PC-3 (cell line): ENCODE results near the gene NES. TPM values are rescaled to one million over a fixed set of nuclear protein-coding genes. Genes with fewer than 3 reads are reported as not detected.

Experiments used
- ATAC-seq: fragments of 200-7000 bp; cut with Tn5 transposase; 2 replicates; pipeline ENCODE4 v1.9.1; 2020; ENCODE audit warnings: mild to moderate bottlenecking, moderate library complexity
- BruUV-seq: library from RNA; stranded (reverse); fragments of 400-500 nt; replicated peaks from 2 replicates; lab custom pipeline; 2021; lab: Mats Ljungman, UMichigan
- CTCF ChIA-PET: fragments of 300-600 bp; sonication (Branson Sonifier 250); formaldehyde crosslinking; loops from one replicate; lab custom pipeline; 2022; ENCODE audit warnings: antibody characterized with exemption; lab: Charles Lee
- POLR2A ChIA-PET: fragments of 300-600 bp; sonication (Branson Sonifier 250); formaldehyde crosslinking; loops from one replicate; lab custom pipeline; 2022; ENCODE audit warnings: antibody characterized with exemption; ENCODE audit not compliant: unreplicated experiment; lab: Charles Lee
- DNase-seq: peaks from one replicate; pipeline ENCODE4 v3.0.0-alpha.2; 2015
- H2AFZ ChIP-seq: fragments of 300-600 bp; sonication (generic); 2 replicates; pipeline ENCODE4 v1.6.0; 2016; ENCODE audit warnings: antibody characterized with exemption, low read length
- H3F3A ChIP-seq: fragments of 300-600 bp; sonication (generic); one replicate; pipeline ENCODE4 v1.6.0; 2017; ENCODE audit warnings: antibody characterized with exemption, low read length, control low read depth, mild to moderate bottlenecking; ENCODE audit not compliant: unreplicated experiment
- H3K27ac ChIP-seq: fragments of 300-600 bp; sonication (generic); 2 replicates; pipeline ENCODE4 v1.5.1; 2016; ENCODE audit warnings: mild to moderate bottlenecking, low read length
- H3K27me3 ChIP-seq: fragments of 300-600 bp; sonication (generic); 2 replicates; pipeline ENCODE4 v1.6.1; 2016; ENCODE audit warnings: low read length, mixed read lengths
- H3K36me3 ChIP-seq: fragments of 300-600 bp; sonication (generic); 2 replicates; pipeline ENCODE4 v1.6.1; 2016; ENCODE audit warnings: low read depth, mixed run types, low read length, mixed read lengths
- H3K4me1 ChIP-seq: fragments of 300-600 bp; sonication (generic); 2 replicates; pipeline ENCODE4 v1.5.1; 2016; ENCODE audit warnings: low read length; ENCODE audit not compliant: insufficient read depth
- H3K4me2 ChIP-seq: fragments of 300-600 bp; sonication (generic); 2 replicates; pipeline ENCODE4 v1.6.0; 2016; ENCODE audit warnings: low read length
- H3K4me3 ChIP-seq: fragments of 300-600 bp; sonication (generic); 2 replicates; pipeline ENCODE4 v1.5.1; 2016; ENCODE audit warnings: mild to moderate bottlenecking, low read length, mixed read lengths
- H3K79me2 ChIP-seq: fragments of 300-600 bp; sonication (generic); 2 replicates; pipeline ENCODE4 v1.6.1; 2017; ENCODE audit warnings: low read length, mixed read lengths
- H3K9ac ChIP-seq: fragments of 300-600 bp; sonication (generic); 2 replicates; pipeline ENCODE4 v1.6.0; 2016; ENCODE audit warnings: mild to moderate bottlenecking, low read length
- H3K9me2 ChIP-seq: fragments of 300-600 bp; sonication (generic); replicated peaks from 2 replicates; pipeline ENCODE4 v1.6.1; 2016; ENCODE audit warnings: mixed run types, low read length, mixed read lengths
- H3K9me3 ChIP-seq: fragments of 300-600 bp; sonication (generic); 2 replicates; pipeline ENCODE4 v1.6.1; 2016; ENCODE audit warnings: low read length, mixed read lengths
- H4K20me1 ChIP-seq: fragments of 300-600 bp; sonication (generic); 2 replicates; pipeline ENCODE4 v1.6.1; 2016; ENCODE audit warnings: low read length, mixed read lengths
- EZH2 ChIP-seq: fragments of 300-600 bp; sonication (generic); IDR thresholded peaks from one replicate; pipeline ENCODE4 v1.6.1; 2017; ENCODE audit warnings: antibody characterized with exemption, mild to moderate bottlenecking, low read length; ENCODE audit not compliant: unreplicated experiment
- EZH2phosphoT487 ChIP-seq: fragments of 300-600 bp; sonication (generic); IDR thresholded peaks from 2 replicates; pipeline ENCODE4 v1.6.1; 2018; ENCODE audit warnings: mild to moderate bottlenecking, antibody characterized with exemption, low read length, borderline replicate concordance
- intact Hi-C: fragments of 100-400 bp; cut with micrococcal nuclease; formaldehyde crosslinking; loops from 2 replicates; pipeline ENCODE4 v1.9.0; 2023
- total RNA-seq: library from RNA; depleted of rRNA; stranded (reverse); fragments of >200 nt; gene quantifications from 2 replicates; pipeline ENCODE4 v1.2.3, GENCODE V29; 2014
- TF ChIP-seq, protein P1 (sequence below): fragments of 300-600 bp; sonication (generic); conservative IDR thresholded peaks from 2 replicates; pipeline ENCODE4 v1.5.1; 2017; ENCODE audit warnings: antibody characterized with exemption, low read depth, mild to moderate bottlenecking, low read length

Gene NES
- total RNA-seq, 1 experiment from 2014 or later: 58.2 TPM

- Histone ChIP-seq H3K27me3 (no peaks in the 10 kb centered on the region), H3K79me2 (peaks cover 17% of the 10 kb centered on the region), H2AFZ (no peak overlapping the region), H3K9ac (no peak overlapping the region), H3K4me2 (no peak overlapping the region), H4K20me1 (no peaks in the 10 kb centered on the region), H3F3A (no peaks in the 10 kb centered on the region), H3K36me3 (no peaks in the 10 kb centered on the region; the same call in 1 of the 2 replicates), H3K4me3 (no peak overlapping the region), H3K9me2 (no peaks in the 10 kb centered on the region), H3K27ac (no peak overlapping the region), H3K9me3 (no peaks in the 10 kb centered on the region), H3K4me1 (peaks cover 30% of the 10 kb centered on the region)
- intact Hi-C loops: no loop called here
- ATAC-seq (no peak), DNase-seq (no peak)
- ChIA-PET POLR2A (no interaction called here), CTCF (interaction anchor here (0.6 to 1.5 kb wide), 3 partner anchors 9 to 12 kb away, joined by 3 to 7 read pairs (median 6); no protein-coding TSS in a partner anchor)
- BruUV-seq: no TSS peak
- TF ChIP-seq EZH2phosphoT487: no peak
- no peak for TF ChIP-seq EZH2
- TF ChIP-seq, protein P1, sequence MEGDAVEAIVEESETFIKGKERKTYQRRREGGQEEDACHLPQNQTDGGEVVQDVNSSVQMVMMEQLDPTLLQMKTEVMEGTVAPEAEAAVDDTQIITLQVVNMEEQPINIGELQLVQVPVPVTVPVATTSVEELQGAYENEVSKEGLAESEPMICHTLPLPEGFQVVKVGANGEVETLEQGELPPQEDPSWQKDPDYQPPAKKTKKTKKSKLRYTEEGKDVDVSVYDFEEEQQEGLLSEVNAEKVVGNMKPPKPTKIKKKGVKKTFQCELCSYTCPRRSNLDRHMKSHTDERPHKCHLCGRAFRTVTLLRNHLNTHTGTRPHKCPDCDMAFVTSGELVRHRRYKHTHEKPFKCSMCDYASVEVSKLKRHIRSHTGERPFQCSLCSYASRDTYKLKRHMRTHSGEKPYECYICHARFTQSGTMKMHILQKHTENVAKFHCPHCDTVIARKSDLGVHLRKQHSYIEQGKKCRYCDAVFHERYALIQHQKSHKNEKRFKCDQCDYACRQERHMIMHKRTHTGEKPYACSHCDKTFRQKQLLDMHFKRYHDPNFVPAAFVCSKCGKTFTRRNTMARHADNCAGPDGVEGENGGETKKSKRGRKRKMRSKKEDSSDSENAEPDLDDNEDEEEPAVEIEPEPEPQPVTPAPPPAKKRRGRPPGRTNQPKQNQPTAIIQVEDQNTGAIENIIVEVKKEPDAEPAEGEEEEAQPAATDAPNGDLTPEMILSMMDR: no peak
Observed at GRCh38 chr1:156700736-156701531, 23.7 kb upstream of the NES start.

DNA sequence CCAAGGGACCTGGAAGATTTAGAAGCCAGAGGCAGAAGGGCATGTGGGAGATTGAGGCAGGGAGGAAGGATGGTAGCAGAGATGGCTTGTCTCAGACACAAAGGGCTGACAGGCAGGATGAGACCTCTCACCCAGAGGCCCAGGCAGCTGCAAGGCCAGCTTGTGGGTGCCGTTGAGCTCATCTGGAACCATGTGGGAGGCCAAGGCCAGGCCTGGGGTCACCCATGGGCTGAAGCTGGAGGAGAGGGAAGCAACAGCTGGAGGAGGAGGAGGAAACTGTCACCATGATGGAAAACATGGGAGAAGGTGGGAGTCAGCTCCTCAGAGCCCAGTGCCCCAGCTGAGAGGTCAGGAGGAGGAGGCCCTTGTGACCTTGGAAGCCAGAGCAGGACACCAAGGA, 21.8 kb upstream of the NES start:
- CTCF ChIA-PET: no interaction called here
- DNase-seq: no peak
- H3K9me2 ChIP-seq: no peaks in the 10 kb centered on the region
- no peaks in the 10 kb centered on the region for H3K27me3 ChIP-seq
- H2AFZ ChIP-seq: no peak overlapping the region
- H3K4me3 ChIP-seq: no peak overlapping the region
- H4K20me1 ChIP-seq: no peaks in the 10 kb centered on the region
- peaks cover 3% of the 10 kb centered on the region for H3F3A ChIP-seq
- H3K36me3 ChIP-seq: no peaks in the 10 kb centered on the region; the same call in 1 of the 2 replicates
- intact Hi-C loops: no loop called here
- H3K4me1 ChIP-seq: peaks cover 18% of the 10 kb centered on the region
- TF ChIP-seq, protein P1: no peak
- TF ChIP-seq EZH2phosphoT487 (no peak), EZH2 (no peak)
- no peak for ATAC-seq
- peaks cover 10% of the 10 kb centered on the region for H3K79me2 ChIP-seq
- H3K9me3 ChIP-seq: no peaks in the 10 kb centered on the region
- H3K4me2 ChIP-seq: no peak overlapping the region
- no peak overlapping the region for H3K9ac ChIP-seq
- BruUV-seq: no TSS peak
- POLR2A ChIA-PET: no interaction called here
- H3K27ac ChIP-seq: no peak overlapping the region

DNA sequence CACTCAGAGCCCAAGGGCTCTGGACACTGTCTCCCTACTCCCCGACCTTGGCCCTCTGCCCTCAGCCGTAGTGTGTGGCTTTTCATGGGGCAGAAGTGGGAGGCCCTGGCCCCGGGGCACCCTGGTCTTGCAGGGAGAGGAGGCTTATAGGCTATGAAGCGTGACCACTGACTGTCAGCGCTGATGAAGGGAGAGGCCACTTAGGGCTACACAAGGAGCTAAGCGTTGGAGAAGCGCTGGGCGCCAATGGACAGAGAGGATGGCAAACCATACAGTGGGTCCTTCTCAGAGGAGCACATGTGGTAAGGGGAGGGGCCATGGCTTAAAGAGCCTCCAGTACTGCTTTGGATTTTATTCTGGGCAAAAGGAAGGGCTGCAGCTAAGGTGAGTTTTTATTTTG, 20.3 kb upstream of the NES start:
- ATAC-seq (no peak), DNase-seq (no peak)
- no peak for TF ChIP-seq EZH2
- no peak for TF ChIP-seq EZH2phosphoT487
- TF ChIP-seq, protein P1: no peak
- no peak overlapping the region for H3K4me3 ChIP-seq
- H3K27ac ChIP-seq: no peak overlapping the region
- H3K9ac ChIP-seq: no peak overlapping the region
- CTCF ChIA-PET: interaction anchor here (0.5 kb wide), 1 partner anchor 9 kb away, joined by 3 read pairs; no protein-coding TSS in a partner anchor
- no peaks in the 10 kb centered on the region for H3K27me3 ChIP-seq
- no peaks in the 10 kb centered on the region for H3K9me2 ChIP-seq
- no peak overlapping the region for H2AFZ ChIP-seq
- no peak overlapping the region for H3K4me2 ChIP-seq
- H4K20me1 ChIP-seq: no peaks in the 10 kb centered on the region
- intact Hi-C loops: no loop called here
- H3F3A ChIP-seq: peaks cover 8% of the 10 kb centered on the region
- H3K9me3 ChIP-seq: no peaks in the 10 kb centered on the region
- POLR2A ChIA-PET: no interaction called here
- no TSS peak for BruUV-seq
- H3K79me2 ChIP-seq: no peaks in the 10 kb centered on the region
- no peaks in the 10 kb centered on the region; the same call in 1 of the 2 replicates for H3K36me3 ChIP-seq
- peaks cover 23% of the 10 kb centered on the region for H3K4me1 ChIP-seq
